HEK293T (cell line): ENCODE results near the gene ALDH16A1.

ENCODE experiments used
- CTCF ChIA-PET: fragments of 350-600 bp; formaldehyde crosslinking; extraction: SDS; loops from one replicate; lab custom pipeline; 2021; ENCODE audit warnings: antibody characterized with exemption, inconsistent platforms; lab: Yijun Ruan, JAX
- POLR2A ChIA-PET: fragments of 350-600 bp; formaldehyde crosslinking; extraction: SDS; loops from one replicate; lab custom pipeline; 2020; ENCODE audit warnings: antibody characterized with exemption, inconsistent platforms; lab: Yijun Ruan, JAX
- DNase-seq: peaks from one replicate; pipeline ENCODE4 v3.0.0; 2012; ENCODE audit warnings: mixed read lengths; ENCODE audit errors: extremely low spot score
- ARNT ChIP-seq: fragments of 450-650 bp; IDR thresholded peaks from 2 replicates; pipeline ENCODE4 v1.6.1; 2017; ENCODE audit warnings: mild to moderate bottlenecking
- BHLHE40 ChIP-seq: fragments of 450-650 bp; IDR thresholded peaks from 2 replicates; pipeline ENCODE4 v1.6.1; 2016; ENCODE audit warnings: mild to moderate bottlenecking, moderate library complexity, borderline replicate concordance
- CTBP1 ChIP-seq: fragments of 450-650 bp; IDR thresholded peaks from 2 replicates; pipeline ENCODE4 v1.6.1; 2016; ENCODE audit warnings: borderline replicate concordance
- ELF4 ChIP-seq: fragments of 450-650 bp; IDR thresholded peaks from 2 replicates; pipeline ENCODE4 v1.6.1; 2017; ENCODE audit warnings: antibody characterized with exemption
- FOXA1 ChIP-seq: fragments of 450-650 bp; IDR thresholded peaks from 2 replicates; pipeline ENCODE4 v1.6.1; 2016; ENCODE audit warnings: mild to moderate bottlenecking
- FOXK2 ChIP-seq: fragments of 450-650 bp; IDR thresholded peaks from 2 replicates; pipeline ENCODE4 v1.6.1; 2016; ENCODE audit warnings: mild to moderate bottlenecking
- FOXM1 ChIP-seq: fragments of 450-650 bp; IDR thresholded peaks from 2 replicates; pipeline ENCODE4 v1.6.1; 2017; ENCODE audit warnings: mild to moderate bottlenecking, borderline replicate concordance
- HDGF ChIP-seq: fragments of 450-650 bp; IDR thresholded peaks from 2 replicates; pipeline ENCODE4 v1.6.1; 2017; ENCODE audit warnings: antibody characterized with exemption, borderline replicate concordance
- L3MBTL2 ChIP-seq: fragments of 450-650 bp; conservative IDR thresholded peaks from 2 replicates; pipeline ENCODE4 v1.6.1; 2016; ENCODE audit warnings: mild to moderate bottlenecking
- LEF1 ChIP-seq: fragments of 450-650 bp; IDR thresholded peaks from 2 replicates; pipeline ENCODE4 v1.6.1; 2017; ENCODE audit warnings: mild to moderate bottlenecking, borderline replicate concordance
- NFRKB ChIP-seq: fragments of 450-650 bp; IDR thresholded peaks from 2 replicates; pipeline ENCODE4 v1.6.1; 2016; ENCODE audit warnings: mild to moderate bottlenecking, moderate library complexity
- PKNOX1 ChIP-seq: fragments of 450-650 bp; IDR thresholded peaks from 2 replicates; pipeline ENCODE4 v1.6.1; 2016
- SP1 ChIP-seq: fragments of 450-650 bp; IDR thresholded peaks from 2 replicates; pipeline ENCODE4 v1.6.1; 2017
- SUZ12 ChIP-seq: fragments of 450-650 bp; IDR thresholded peaks from 2 replicates; pipeline ENCODE4 v1.6.1; 2016; ENCODE audit warnings: mild to moderate bottlenecking
- TARDBP ChIP-seq: fragments of 450-650 bp; IDR thresholded peaks from 2 replicates; pipeline ENCODE4 v1.6.1; 2016
- ZNF384 ChIP-seq: fragments of 450-650 bp; IDR thresholded peaks from 2 replicates; pipeline ENCODE4 v1.6.1; 2016

Gene ALDH16A1

GRCh38 chr19:49487277-49488045 lies 34.4 kb downstream of the ALDH16A1 start, which contains the start of gene RPL13A:
TSS of gene RPL13A (plus strand) at chr19:49487608. CDS start at chr19:49487630, 22 bp downstream.
- ChIA-PET CTCF (no interaction called here), POLR2A (interaction anchor here (1.1 to 1.9 kb wide), 5 partner anchors 8 to 153 kb away, joined by 3 to 15 read pairs (median 7); partner anchors contain the start of genes ALDH16A1, RPS11 and RRAS)
- TF ChIP-seq ELF4, result peak; percentile 94
- peak; percentile 80 for TF ChIP-seq NFRKB
- TF ChIP-seq ARNT, result no peak
- DNase-seq, result peak; percentile 98

- TF ChIP-seq SP1 (no peak), ELF4 (no peak), ARNT (no peak), PKNOX1 (no peak)
- ChIA-PET CTCF (no interaction called here), POLR2A (interaction anchor here (1.1 to 1.9 kb wide), 6 partner anchors 8 to 152 kb away, joined by 3 to 15 read pairs (median 6); partner anchors contain the start of genes ALDH16A1, PIH1D1, RPS11 and RRAS)
- DNase-seq, result no peak
Measured at GRCh38 chr19:49488046-49488862, 35.2 kb downstream of the ALDH16A1 start.

GRCh38 chr19:49488863-49489537 lies 36.0 kb downstream of the ALDH16A1 start:
- ChIA-PET POLR2A (interaction anchor here (1.0 to 1.9 kb wide), 4 partner anchors 10 to 151 kb away, joined by 3 to 15 read pairs (median 4); partner anchors contain the start of genes PIH1D1 and RRAS), CTCF (no interaction called here)
- TF ChIP-seq ZNF384 (no peak), FOXK2 (no peak), ARNT (no peak), ELF4 (no peak), CTBP1 (no peak), FOXM1 (no peak), PKNOX1 (no peak), BHLHE40 (no peak), TARDBP (no peak), NFRKB (no peak), L3MBTL2 (no peak), LEF1 (no peak), SUZ12 (no peak), SP1 (no peak), HDGF (no peak), FOXA1 (no peak)
- no peak for DNase-seq

GRCh38 chr19:49489601-49490167 lies 36.7 kb downstream of the ALDH16A1 start:
- no peak for DNase-seq
- ChIA-PET POLR2A (interaction anchor here (1.0 to 1.8 kb wide), 2 partner anchors 14 to 38 kb away, joined by 4 read pairs; partner anchors contain the start of gene PIH1D1), CTCF (no interaction called here)

More at GRCh38 chr19:49489601-49490167, 36.7 kb downstream of the ALDH16A1 start:
- TF ChIP-seq TARDBP, result no peak
- no peak for TF ChIP-seq BHLHE40
- TF ChIP-seq FOXK2, result no peak
- no peak for TF ChIP-seq L3MBTL2
- no peak for TF ChIP-seq ELF4
- no peak for TF ChIP-seq HDGF
- TF ChIP-seq ZNF384, result no peak
- TF ChIP-seq CTBP1, result no peak
- TF ChIP-seq LEF1, result no peak
- no peak for TF ChIP-seq ARNT
- no peak for TF ChIP-seq NFRKB
- TF ChIP-seq SP1, result no peak
- no peak for TF ChIP-seq FOXA1
- TF ChIP-seq PKNOX1, result no peak
